NCI-H2081 (cell line): Measurements from ENCODE around the gene SDHC.
"Not testable (repeated sequence)": the region's sequence is repeated elsewhere in the genome, so short reads cannot be mapped to it uniquely, and the experiment has no call there.

Source experiments
- DNase-seq, 2 experiments: peaks; one replicate each; lab custom pipeline; 2025; lab: John Stamatoyannopoulos, UW

SDHC gene

DNA sequence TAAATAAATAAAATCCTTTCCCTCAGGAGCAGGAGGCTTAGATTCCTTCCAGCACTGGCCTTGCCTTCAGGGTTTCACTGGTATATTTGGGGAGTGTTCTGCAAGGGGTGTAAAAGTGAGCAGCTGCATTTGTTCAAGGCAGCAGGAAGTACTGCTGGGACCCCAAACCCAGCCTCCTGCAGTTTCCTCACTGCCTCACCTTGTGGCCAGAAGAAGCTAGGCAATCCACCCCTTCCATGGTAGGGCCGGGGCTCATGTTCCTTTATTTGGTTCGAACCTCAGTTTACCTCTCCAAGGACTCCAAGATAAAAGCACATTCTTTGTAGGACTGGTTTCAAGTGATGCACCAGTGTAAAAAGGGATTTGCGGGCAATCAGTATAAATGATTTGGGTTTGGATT is 74.5 kb downstream of the SDHC start:
- DNase-seq, result no peak

DNA sequence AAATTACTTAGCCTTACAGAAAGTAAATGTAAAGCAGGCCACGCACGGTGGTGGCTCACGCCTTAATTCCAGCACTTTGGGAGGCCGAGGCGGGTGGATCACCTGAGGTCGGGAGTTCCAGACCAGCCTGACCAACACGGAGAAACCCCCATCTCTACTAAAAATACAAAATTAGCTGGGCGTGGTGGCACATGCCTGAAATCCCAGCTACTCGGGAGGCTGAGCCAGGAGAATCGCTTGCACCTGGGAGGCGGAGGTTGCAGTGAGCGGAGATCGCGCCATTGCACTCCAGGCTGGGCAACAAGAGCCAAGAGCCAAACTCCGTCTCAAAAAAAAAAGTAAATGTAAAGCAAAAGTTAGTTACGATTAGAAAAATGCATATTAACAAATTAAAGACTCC is 75.0 kb downstream of the SDHC start:
- not testable (repeated sequence) for DNase-seq

DNA sequence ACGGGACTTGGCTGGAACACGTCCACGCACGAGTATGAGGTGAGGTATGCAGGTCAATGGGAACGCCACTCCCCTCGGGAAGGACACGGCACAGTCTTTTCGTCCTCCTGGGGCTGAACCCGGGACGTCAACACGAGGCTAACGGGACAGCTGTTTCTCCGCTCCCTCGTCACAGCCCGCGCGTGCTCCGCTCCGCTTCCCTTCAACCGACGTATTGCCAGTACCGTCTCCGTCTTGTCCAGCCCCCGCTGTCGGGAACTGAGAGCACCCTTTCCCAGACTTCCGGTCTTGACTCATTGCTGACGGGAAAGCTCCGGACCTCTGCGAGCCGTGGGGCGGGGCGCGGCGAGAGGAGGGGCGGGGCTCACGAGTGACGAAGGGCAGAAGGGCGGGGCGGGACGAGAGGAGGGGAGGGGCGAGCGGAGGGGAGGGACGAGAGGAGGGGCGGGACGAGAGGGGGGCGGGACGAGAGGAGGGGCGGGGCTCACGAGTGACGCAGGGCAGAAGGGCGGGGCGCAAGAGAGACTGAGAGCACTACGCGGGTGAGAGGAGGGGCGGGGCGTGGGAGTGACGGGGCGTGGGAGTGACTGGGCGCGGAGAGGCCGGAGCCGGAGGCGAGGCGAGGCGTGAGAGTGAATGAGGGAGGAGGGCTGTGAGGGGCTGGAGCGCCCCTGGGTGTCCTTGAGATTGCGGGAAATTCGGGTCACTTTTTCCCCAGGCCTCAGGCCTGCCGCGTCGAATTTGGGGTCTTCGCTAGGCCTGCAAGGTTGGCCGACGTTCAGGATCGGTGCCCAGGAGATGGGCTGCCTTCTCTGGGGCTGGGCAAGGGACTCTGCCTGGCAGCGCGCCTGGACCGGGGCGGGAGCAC is 75.7 kb downstream of the SDHC start:
- peak; percentile 96 to 98 for DNase-seq

DNA sequence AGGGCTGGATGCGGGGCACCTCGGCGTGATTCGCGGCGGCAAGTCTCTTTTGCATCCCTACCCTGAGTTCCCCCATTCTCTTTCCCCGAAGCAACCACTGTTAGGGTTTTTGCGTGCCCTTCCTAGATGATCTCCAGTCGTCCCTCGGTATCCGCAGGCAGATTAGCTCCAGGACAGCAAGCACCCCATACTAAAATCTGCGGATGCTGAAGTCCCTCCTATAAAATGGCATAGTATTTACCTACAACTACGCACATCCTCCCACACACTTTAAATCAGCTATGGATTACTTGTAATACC is 76.3 kb downstream of the SDHC start:
- no peak for DNase-seq

DNA sequence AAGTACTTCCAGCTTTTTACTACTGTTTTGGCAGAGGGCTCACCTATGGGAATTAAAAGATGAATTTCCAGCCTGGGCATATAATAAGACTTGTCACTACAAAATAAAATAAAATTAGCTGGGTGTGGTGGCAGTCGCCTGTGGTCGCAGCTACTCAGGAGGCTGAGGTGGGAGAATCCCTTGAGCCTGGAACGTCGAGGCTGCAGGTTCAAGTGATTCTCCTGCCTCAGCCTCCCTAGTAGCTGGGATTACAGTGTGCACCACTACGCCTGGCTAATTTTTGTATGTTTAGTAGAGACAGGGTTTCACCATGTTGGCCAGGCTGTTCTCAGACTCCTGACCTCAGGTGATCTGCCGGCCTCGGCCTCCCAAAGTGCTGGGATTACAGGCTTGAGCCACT is 77.0 kb downstream of the SDHC start:
- DNase-seq, result not testable (repeated sequence)

DNA sequence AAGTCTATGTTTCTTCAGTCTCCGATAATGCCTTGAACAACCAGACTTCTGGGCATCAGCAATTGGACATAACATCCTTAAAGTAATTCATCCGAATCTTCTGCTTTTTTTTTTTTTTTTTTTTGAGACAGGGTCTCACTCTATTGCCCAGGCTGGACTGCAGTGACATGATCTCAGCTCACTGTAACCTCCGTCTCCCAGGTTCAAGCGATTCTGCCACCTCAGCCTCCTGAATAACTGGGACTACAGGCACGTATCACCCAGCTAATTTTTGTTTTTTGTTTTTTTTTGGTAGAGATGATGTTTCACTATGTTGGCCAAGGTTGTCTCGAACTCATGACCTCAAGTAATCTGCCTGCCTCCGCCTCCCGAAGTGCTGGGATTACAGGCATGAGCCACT is 77.4 kb downstream of the SDHC start:
- no peak for DNase-seq

DNA sequence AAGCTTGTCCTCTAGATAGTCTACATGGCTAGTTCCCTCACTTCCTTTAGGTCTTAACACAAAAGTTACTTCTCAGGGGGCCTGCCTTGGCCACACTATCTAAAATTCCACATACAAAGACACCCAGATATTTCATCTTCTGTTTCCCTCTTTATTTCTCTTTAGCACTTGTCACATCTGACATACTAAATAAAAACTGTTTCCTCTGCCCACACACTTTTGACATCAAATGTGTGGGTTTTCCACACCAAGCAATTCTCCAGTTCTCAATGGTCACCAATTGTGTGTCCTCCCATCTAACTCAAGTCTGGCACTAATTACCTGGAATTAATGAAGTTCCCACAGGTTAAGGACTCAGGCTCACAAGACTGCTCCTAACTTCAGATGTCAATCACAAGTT is 79.0 kb downstream of the SDHC start:
- DNase-seq, result no peak

DNA sequence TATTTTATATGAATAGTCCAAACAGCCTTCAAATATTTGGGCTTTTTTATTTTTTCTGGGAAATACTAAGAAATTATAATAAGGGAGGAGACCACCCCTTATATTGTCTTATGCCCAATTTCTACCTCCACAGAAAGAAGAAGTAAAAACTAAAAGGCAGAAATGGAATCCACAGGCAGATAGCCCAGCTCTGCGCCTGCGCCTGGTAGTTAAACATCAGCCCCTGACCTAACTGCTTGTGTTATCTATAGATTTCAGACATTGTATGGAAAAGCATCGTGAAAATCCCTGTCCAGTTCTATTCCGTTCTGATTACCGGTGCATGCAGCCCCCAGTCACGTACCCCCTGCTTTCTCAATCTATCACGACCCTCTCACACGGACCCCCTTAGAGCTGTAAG is 82.9 kb downstream of the SDHC start:
- DNase-seq, result not testable (repeated sequence)

DNA sequence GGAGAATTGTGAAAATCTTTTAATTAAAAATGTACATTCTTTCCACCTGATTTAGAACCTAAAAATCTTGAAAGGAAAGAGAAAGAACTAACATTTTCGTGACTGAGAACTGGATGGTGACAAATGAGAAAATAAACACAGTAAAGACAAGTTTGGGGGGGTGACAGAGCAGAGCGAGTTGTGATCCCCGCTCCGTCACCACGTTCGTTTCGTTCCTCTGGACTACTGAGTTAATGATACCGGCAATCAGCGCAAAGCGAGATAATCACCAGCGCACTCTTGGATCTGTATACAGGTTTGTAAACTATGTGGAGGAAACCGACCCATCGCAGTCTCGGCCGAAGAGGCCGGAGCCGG is 84.7 kb downstream of the SDHC start:
- DNase-seq, result no peak

DNA sequence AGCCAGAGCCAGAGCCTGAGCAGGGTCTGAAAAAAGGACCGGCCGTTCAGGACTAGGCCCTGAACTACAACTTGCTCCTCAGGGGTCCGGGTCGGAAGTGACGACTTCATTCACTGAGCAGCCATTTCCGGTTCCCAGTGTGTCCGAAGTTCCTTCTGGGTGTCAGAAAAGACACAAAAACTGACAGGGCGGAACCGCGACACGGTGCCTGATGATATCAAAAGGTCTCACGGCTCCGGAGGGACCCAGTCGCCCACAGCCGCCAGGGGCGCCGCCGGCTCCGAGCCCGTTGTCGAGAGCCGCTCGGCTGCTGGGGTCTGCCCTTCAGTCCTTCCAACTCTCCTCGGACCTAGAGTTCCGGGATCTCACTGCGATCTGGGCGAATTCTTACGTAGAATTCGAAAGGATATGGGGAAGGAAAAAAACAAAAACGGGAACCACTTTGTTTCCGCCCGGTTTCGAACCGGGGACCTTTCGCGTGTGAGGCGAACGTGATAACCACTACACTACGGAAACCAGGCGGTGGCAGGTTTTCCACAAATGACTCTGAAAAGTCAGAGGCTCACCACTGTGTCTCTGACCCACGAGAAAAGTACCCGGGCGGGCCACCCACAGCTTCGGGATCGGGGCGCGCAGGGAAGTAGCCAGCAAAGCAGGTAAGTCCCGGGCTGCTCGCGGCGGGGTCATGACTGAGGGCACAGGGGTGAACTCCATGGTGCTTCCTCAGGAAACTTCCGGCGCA is 85.2 kb downstream of the SDHC start:
- peak; percentile 86 to 94 for DNase-seq

DNA sequence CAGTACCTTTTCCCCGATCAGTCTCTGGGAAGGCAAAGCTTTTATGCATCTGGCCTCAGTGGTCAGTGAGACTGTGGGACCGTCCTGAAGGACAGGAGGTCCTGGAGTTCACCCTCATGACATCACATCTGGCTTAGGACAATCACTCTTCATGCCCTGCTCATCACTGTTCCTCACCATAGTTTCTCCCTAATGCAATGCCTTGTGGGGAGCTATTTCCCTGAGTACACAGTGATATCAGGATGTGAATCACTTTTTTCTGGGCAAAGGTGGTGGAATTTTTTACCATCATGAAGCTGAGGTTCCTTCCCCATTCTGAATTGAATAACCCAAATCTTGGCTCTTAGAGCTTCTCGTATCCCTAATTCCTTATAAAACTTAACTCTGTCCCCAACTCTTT is 88.3 kb downstream of the SDHC start:
- no peak for DNase-seq

DNA sequence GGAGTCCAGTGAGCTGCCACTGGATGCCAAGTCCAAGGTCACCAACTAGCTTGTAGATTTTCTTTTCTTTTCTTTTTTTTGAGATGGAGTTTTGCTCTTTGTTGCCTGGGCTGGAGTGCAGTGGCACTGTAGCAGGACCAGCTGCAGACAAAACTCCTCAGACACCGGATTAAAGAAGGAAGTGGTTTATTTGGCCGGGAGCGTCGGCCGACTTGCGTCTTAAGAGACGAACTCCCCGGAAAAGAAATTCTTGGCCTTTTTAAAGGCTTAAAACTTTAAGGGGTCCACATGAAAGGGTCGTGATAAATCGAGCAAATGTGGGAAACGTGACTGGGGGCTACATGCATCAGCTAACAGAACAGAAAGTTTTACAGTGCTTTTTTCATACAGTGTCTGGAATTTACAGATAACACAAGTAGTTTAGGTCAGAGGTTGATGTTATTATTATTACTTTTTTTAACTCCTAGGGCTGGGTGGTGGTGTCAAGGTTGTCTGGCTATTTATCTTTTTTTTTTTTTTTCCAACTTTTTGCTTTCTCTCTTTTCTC is 89.9 kb downstream of the SDHC start:
- no peak for DNase-seq

DNA sequence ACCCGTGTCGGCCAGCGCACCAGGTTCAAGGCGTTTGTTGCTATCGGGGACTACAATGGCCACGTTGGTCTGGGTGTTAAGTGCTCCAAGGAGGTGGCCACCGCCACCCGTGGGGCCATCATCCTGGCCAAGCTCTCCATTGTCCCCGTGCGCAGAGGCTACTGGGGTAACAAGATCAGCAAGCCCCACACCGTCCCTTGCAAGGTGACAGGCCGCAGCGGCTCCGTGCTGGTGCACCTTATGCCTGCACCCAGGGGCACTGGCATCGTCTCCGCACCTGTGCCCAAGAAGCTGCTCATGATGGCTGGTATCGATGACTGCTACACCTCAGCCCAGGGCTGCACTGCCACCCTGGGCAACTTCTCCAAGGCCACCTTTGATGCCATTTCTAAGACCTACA is 92.4 kb downstream of the SDHC start:
- not testable (repeated sequence) for DNase-seq

DNA sequence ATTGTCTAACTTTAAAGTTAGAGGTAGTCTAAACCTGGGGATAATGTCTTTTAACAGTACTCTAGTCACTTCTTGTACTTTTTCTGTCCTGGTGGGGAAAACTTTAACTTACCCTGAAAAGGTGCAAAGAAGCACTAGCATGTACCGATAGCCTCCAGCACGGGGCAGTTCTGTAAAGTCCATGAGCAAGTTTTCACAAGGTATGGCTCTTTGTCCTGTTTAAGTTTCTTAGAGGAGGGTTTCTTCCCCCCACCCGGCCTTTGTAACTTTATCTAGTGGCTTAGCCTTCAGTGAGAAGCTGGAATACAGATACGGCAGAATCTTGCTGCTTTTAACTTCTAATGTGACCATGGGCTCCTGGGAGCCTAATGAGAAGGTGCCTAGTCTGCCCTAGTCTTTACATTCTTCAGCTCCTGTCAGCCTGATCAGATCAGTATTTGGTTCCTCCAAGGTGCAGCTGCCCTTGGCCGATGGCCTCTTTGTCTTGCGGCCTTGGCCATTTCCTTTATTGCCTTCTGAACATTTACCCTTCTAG is 93.3 kb downstream of the SDHC start:
- DNase-seq, result no peak

DNA sequence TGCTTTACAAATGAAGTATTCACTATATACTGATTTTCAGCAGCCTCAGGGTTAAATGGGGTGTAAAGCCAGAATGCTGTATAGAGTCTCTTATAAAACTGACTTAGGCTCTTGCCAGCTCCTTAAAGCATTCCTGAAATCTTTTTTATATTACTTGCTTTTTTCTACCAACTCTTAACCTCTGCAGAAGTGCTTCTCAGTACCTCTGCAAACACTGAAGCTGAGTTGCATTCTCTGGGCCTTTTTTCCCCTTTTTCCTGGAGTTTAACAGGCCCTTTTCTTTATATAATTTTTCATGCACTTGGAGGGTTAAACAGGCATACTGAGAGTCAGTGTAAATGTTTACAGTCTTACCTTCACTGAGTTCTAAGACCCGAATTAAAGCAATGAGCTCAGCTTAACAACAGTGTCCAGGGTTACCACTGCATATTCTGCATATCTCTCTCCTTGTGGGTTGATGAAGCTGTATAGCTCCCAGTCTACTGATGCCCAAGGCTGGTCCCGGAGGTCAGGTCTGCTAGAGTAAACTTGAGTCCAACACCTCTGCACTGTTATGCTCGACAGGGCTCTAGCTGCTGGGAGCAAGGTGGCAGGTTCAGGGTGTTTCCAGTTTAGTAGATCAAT is 94.4 kb downstream of the SDHC start:
- no peak for DNase-seq

DNA sequence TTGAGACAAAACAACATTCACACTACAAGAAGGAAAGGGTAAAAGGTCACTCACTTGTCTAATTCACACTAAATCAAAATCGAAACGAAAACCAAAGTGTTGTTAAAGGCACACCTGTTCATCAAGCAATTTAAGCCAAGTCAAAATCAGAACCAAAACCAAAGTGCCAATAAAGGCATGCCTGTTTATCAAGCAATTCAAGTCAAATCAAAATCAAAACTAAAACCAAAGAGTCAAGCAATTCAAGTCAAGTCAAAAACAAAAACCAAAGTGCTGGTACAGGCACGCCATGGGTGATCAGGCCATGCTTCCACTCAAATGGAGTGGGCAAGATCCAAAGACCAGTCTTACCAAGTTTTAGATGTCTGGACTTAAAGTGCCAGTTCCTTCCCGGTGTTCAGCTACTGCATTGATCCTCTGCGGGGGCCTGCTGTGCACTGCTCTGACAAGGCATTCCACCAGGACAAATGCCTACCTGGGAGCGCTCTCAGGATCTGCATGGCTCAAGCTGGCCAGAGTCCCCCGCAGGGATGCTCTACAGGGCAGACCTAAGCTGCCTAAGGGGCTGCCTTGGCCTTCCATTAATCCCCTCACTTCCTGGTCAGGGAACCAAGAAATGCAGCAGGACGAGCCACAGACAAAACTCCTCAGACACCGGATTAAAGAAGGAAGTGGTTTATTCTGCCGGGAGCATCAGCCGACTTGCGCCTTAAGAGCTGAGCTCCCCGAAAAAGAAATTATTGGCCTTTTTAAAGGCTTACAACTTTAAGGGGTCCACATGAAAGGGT is 95.9 kb downstream of the SDHC start:
- DNase-seq, result not testable (repeated sequence)

DNA sequence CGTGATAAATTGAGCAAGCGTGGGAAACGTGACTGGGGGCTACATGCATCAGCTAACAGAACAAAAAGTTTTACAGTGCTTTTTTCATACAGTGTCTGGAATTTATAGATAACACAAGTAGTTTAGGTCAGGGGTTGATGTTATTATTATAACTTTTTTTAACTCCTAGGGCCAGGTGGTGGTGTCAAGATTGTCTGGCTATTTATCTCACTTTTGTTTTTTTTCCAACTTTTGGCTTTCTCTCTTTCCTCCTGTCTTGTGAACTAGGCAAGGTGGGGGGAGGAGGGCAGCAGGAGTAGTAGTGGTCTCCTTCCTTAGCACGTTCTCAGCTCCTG is 96.4 kb downstream of the SDHC start:
- DNase-seq, result not testable (repeated sequence)
